ENCODE measurements around the gene MARCHF10. TPM values are rescaled to one million over a fixed set of nuclear protein-coding genes. Genes with fewer than 3 reads are reported as not detected.
"Not testable (repeated sequence)": the region's sequence is repeated elsewhere in the genome, so short reads cannot be mapped to it uniquely, and the experiment has no call there.

Gene MARCHF10
- total RNA-seq, 1 experiment from 2014 or later = not detected

DNA sequence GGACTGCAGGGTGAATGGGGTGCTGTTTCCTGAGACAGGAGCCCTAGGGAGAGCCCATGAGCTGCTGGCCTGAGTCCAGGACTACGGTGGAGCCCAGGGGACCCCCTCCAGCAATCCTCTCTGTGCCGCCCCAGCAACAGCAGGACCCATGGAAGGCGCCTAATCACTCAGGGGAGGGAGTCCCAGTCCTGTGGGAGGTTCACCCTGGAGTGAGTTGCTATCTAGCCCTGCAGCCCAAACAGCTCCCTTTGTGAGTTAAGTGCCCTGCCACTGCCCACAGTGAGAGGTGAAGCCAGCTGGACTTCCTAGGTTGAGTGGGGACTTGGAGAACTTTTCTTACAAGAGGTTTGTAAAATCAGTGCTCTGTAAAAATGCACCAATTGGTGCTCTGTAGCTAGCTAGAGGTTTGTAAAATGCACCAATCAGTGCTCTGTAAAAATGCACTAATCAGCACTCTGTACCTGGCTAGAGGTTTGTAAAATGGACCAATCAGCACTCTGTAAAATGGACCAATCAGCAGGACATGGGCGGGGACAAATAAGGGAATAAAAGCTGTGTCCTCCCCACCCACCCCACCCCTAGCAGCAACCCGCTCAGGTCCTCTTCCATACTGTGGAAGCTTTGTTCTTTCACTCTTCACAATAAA lies 112.9 kb downstream of the MARCHF10 start:
- ATAC-seq; POLR2A ChIA-PET; H3K79me2 ChIP-seq (ENCODE audit: insufficient read depth, low read length); H3K36me3 ChIP-seq (ENCODE audit: control insufficient read depth in 1 of 2, insufficient read depth in 2 of 2, low read length in 2 of 2); H3K9me3 ChIP-seq (ENCODE audit: control insufficient read depth in 1 of 2, insufficient read depth in 1 of 2, low read depth in 1 of 2, low read length in 2 of 2); BruUV-seq (replicated peaks); H3K27me3 ChIP-seq (ENCODE audit: insufficient read depth, low read length); DNase-seq (ENCODE audit: low read depth, low spot score); H3K4me2 ChIP-seq (ENCODE audit: low read length); H3K4me3 ChIP-seq (replicated peaks in 1 of 2; ENCODE audit: low read depth in 1 of 2, low read length in 2 of 2); H3K27ac ChIP-seq (ENCODE audit: low read depth, low read length); H4K20me1 ChIP-seq (ENCODE audit: insufficient read depth); H3K9me2 ChIP-seq (ENCODE audit: insufficient read depth); H3K9ac ChIP-seq (ENCODE audit: low read length); intact Hi-C loops (cut with micrococcal nuclease); RAD21 ChIA-PET (ENCODE audit: low non-redundant PET in 1 of 2, low total read pairs in 2 of 2, uncharacterized antibody in 2 of 2, unreplicated experiment in 2 of 2); H2AFZ ChIP-seq (ENCODE audit: low read depth, low read length, poor library complexity, severe bottlenecking): not testable (repeated sequence)
- CTCF ChIA-PET = interaction anchor here (1.0 kb wide), 1 partner anchor 21 kb away, joined by 3 read pairs; no protein-coding TSS in a partner anchor
- peaks cover 0 to 11% of the 10 kb centered on the region in 2 experiments; a peak in 1 of 4 replicates for H3K4me1 ChIP-seq (ENCODE audit: control insufficient read depth in 1 of 2, insufficient read depth in 2 of 2, low read length in 2 of 2)

- no peak overlapping the region for H3K4me3 ChIP-seq (replicated peaks in 1 of 2; ENCODE audit: low read depth in 1 of 2, low read length in 2 of 2)
- H3K4me2 ChIP-seq (ENCODE audit: low read length) = no peak overlapping the region
- BruUV-seq (replicated peaks) = no TSS peak
- H3K27me3 ChIP-seq (ENCODE audit: insufficient read depth, low read length) = no peaks in the 10 kb centered on the region
- RAD21 ChIA-PET (ENCODE audit: low non-redundant PET in 1 of 2, low total read pairs in 2 of 2, uncharacterized antibody in 2 of 2, unreplicated experiment in 2 of 2) = no interaction called here
- H3K27ac ChIP-seq (ENCODE audit: low read depth, low read length) = no peak overlapping the region
- ATAC-seq (no peak), DNase-seq (ENCODE audit: low read depth, low spot score) (no peak)
- H3K9ac ChIP-seq (ENCODE audit: low read length) = no peak overlapping the region
- TF ChIP-seq EZH2phosphoT487 (IDR thresholded peaks at IDR 0.05; ENCODE audit: borderline replicate concordance) = no peak
- CTCF ChIA-PET = interaction anchor here (1.0 to 1.3 kb wide), 2 partner anchors 22 to 713 kb away, joined by 3 to 6 read pairs; no protein-coding TSS in a partner anchor
- no peaks in the 10 kb centered on the region for H3K36me3 ChIP-seq (ENCODE audit: control insufficient read depth in 1 of 2, insufficient read depth in 2 of 2, low read length in 2 of 2)
- H3K9me3 ChIP-seq (ENCODE audit: control insufficient read depth in 1 of 2, insufficient read depth in 1 of 2, low read depth in 1 of 2, low read length in 2 of 2) = no peaks in the 10 kb centered on the region
- H4K20me1 ChIP-seq (ENCODE audit: insufficient read depth) = no peaks in the 10 kb centered on the region
- POLR2A ChIA-PET = no interaction called here
- H3K4me1 ChIP-seq (ENCODE audit: control insufficient read depth in 1 of 2, insufficient read depth in 2 of 2, low read length in 2 of 2) = peaks cover 0 to 11% of the 10 kb centered on the region in 2 experiments; a peak in 1 of 4 replicates
- no peaks in the 10 kb centered on the region for H3K79me2 ChIP-seq (ENCODE audit: insufficient read depth, low read length)
- no peak overlapping the region for H2AFZ ChIP-seq (ENCODE audit: low read depth, low read length, poor library complexity, severe bottlenecking)
- no peaks in the 10 kb centered on the region for H3K9me2 ChIP-seq (ENCODE audit: insufficient read depth)
- intact Hi-C loops (cut with micrococcal nuclease) = no loop called here
These were observed 114.3 kb downstream of the MARCHF10 start for GRCh38 chr17:62693616-62694409.
